Measurements from ENCODE around the gene TBK1.

TBK1 gene

GRCh38 chr12:64470495-64470894, 18.6 kb downstream of the TBK1 start:
- TF ChIP-seq SIN3A (IDR thresholded peaks at IDR 0.05; ENCODE audit: borderline replicate concordance, insufficient read depth, low read length) (no peak), REST (IDR thresholded peaks at IDR 0.05; ENCODE audit: insufficient read depth in 1 of 2, low read depth in 2 of 2, low read length in 2 of 2) (no peak), FOXP2 (optimal IDR thresholded peaks at IDR 0.05; ENCODE audit: borderline replicate concordance, extremely low read depth, extremely low read length, insufficient read depth) (no peak), TAF1 (IDR thresholded peaks at IDR 0.05; ENCODE audit: borderline replicate concordance, insufficient read depth, low read length) (no peak), POLR2AphosphoS5 (IDR thresholded peaks at IDR 0.05; ENCODE audit: low read depth, low read length) (no peak)

- TF ChIP-seq REST (IDR thresholded peaks at IDR 0.05; ENCODE audit: insufficient read depth in 1 of 2, low read depth in 2 of 2, low read length in 2 of 2) (no peak), POLR2AphosphoS5 (IDR thresholded peaks at IDR 0.05; ENCODE audit: low read depth, low read length) (no peak), FOXP2 (optimal IDR thresholded peaks at IDR 0.05; ENCODE audit: borderline replicate concordance, extremely low read depth, extremely low read length, insufficient read depth) (no peak), SIN3A (IDR thresholded peaks at IDR 0.05; ENCODE audit: borderline replicate concordance, insufficient read depth, low read length) (no peak), TAF1 (IDR thresholded peaks at IDR 0.05; ENCODE audit: borderline replicate concordance, insufficient read depth, low read length) (no peak)
Observed at GRCh38 chr12:64473176-64473575, 21.3 kb downstream of the TBK1 start.

- TF ChIP-seq REST (IDR thresholded peaks at IDR 0.05; ENCODE audit: insufficient read depth in 1 of 2, low read depth in 2 of 2, low read length in 2 of 2) (no peak), SIN3A (IDR thresholded peaks at IDR 0.05; ENCODE audit: borderline replicate concordance, insufficient read depth, low read length) (no peak), FOXP2 (optimal IDR thresholded peaks at IDR 0.05; ENCODE audit: borderline replicate concordance, extremely low read depth, extremely low read length, insufficient read depth) (no peak), TAF1 (IDR thresholded peaks at IDR 0.05; ENCODE audit: borderline replicate concordance, insufficient read depth, low read length) (no peak), POLR2AphosphoS5 (IDR thresholded peaks at IDR 0.05; ENCODE audit: low read depth, low read length) (no peak)
Observed at GRCh38 chr12:64475518-64475917, 23.6 kb downstream of the TBK1 start.

GRCh38 chr12:64476844-64477243, 24.9 kb downstream of the TBK1 start:
- TF ChIP-seq POLR2AphosphoS5 (IDR thresholded peaks at IDR 0.05; ENCODE audit: low read depth, low read length) (no peak), SIN3A (IDR thresholded peaks at IDR 0.05; ENCODE audit: borderline replicate concordance, insufficient read depth, low read length) (no peak), REST (IDR thresholded peaks at IDR 0.05; ENCODE audit: insufficient read depth in 1 of 2, low read depth in 2 of 2, low read length in 2 of 2) (no peak), TAF1 (IDR thresholded peaks at IDR 0.05; ENCODE audit: borderline replicate concordance, insufficient read depth, low read length) (no peak), FOXP2 (optimal IDR thresholded peaks at IDR 0.05; ENCODE audit: borderline replicate concordance, extremely low read depth, extremely low read length, insufficient read depth) (no peak)

- no peak for TF ChIP-seq FOXP2 (optimal IDR thresholded peaks at IDR 0.05; ENCODE audit: borderline replicate concordance, extremely low read depth, extremely low read length, insufficient read depth)
- no peak for TF ChIP-seq TAF1 (IDR thresholded peaks at IDR 0.05; ENCODE audit: borderline replicate concordance, insufficient read depth, low read length)
- TF ChIP-seq REST (IDR thresholded peaks at IDR 0.05; ENCODE audit: insufficient read depth in 1 of 2, low read depth in 2 of 2, low read length in 2 of 2): no peak
- TF ChIP-seq POLR2AphosphoS5 (IDR thresholded peaks at IDR 0.05; ENCODE audit: low read depth, low read length): no peak
- TF ChIP-seq SIN3A (IDR thresholded peaks at IDR 0.05; ENCODE audit: borderline replicate concordance, insufficient read depth, low read length): no peak
Observed at GRCh38 chr12:64478661-64479060, 26.7 kb downstream of the TBK1 start.
